SW 1271 (cell line): ENCODE measurements around the gene KCNMA1.
A peak's percentile ranks its signal among the peaks of the same experiment; 100 is the strongest.

Experiments used
- DNase-seq, 2 experiments: peaks; one replicate each; lab custom pipeline; 2025; lab: John Stamatoyannopoulos, UW

Gene KCNMA1

GRCh38 chr10:77333610-77334340, 303.8 kb downstream of the KCNMA1 start:
- no peak for DNase-seq

GRCh38 chr10:77332256-77332655, 305.4 kb downstream of the KCNMA1 start:
- no peak for DNase-seq

GRCh38 chr10:77328272-77328816, 309.3 kb downstream of the KCNMA1 start:
- no peak for DNase-seq

GRCh38 chr10:77325233-77325537, 312.4 kb downstream of the KCNMA1 start:
- no peak for DNase-seq

GRCh38 chr10:77321838-77322237, 315.8 kb downstream of the KCNMA1 start:
- no peak for DNase-seq

GRCh38 chr10:77320971-77321471, 316.6 kb downstream of the KCNMA1 start:
- no peak for DNase-seq

- no peak for DNase-seq
Observed at GRCh38 chr10:77319557-77319956, 318.1 kb downstream of the KCNMA1 start.

GRCh38 chr10:77318739-77319138, 318.9 kb downstream of the KCNMA1 start:
- DNase-seq: no peak

DNA sequence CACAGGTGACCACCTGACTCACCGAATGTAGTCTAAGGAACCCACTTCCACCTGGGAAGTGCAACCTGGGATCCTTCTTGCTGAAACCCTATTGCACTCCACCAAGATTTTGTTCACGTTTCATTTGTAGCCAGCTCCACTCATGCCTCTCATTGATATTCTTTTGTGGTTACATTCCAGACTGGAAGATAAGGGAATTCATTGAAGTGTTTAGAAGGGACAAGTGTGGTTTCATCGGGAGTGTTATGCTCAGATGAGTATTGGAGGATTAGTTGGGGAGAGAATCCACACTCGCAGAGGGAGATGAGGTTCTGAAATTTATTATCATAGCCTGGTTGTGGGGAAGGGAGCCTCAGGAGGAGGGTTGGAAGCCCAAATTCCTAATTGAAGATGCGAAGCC, 320.4 kb downstream of the KCNMA1 start:
- DNase-seq: no peak

DNA sequence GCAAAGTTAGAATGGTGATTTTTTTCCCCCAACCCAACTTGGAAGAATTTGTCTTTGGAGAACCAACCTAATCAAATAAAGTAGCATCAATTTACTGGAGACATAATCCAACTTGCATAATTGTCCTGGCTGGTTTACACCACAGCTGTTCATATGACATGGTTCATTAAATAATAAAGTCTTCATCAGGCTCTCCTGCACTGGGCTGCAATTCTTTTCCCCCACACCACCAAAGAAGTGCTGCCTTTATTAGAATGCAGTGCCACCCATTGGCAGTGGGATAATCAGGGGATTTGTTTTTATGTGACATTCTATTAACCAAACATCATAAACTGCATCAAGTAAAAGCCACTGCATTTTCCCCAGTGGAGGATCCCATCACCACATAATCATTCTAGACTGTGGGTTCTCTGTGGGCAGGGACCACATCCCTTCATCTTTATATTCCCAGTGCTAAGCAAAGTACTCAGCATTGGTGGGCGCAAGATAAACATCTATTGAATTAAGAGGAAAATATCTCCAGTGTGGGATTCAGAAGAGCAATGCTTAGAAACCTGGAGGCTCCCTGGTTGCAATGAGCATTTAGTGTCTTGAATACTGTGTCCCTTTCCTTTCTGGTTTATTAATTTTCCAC, 322.0 kb downstream of the KCNMA1 start:
- no peak for DNase-seq

DNA sequence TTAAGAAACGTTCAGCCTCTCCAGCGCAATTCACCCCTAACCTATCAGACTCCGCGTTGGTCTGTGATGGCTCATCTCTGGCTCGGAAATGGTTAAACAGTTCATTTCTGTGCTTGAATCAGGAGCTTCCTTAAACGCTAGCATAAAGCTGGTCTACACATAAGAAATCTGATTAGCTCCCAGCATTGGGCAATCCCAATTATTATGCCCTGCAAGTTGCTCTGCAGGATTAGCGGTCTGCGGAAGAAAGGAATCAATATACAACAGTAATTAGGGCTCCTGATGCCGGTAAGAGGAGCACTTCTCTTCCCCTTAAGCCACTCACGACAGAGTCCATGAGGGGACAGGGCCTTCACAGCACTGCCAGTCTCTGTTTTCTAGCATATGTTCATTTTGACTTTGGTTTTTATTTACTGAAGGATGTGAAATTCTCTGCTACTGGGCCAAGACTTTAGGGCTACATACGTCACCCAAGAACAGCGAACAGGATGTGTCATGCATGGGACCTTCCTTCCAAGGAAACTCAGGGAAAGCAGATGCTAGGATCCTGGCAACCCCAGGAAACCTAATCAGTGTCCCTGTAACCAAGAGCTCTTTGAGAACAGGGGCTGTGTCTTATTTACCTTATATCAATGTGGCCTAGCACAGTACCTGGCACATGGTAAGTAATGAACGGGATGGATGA, 324.4 kb downstream of the KCNMA1 start:
- no peak for DNase-seq

DNA sequence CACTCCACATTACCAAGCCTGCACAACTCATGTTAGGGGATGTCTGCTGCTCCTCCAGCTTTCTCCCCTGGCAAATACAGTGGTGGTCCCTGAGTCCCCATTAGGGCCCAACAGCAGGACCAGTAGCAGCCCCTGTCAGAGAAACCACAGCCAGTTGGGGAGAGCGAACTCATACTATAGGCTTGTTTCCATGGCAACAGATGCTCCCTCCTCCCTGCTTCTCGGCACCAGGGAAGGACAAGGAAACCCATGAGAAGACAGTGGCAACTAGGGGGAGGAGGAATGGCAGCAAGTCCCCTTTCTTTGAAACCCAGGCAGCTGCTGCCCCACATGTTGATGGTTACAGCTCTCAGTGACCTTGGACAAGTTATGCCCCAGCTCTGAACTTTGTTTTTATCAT, 326.4 kb downstream of the KCNMA1 start:
- no peak for DNase-seq

- DNase-seq: no peak
Observed at GRCh38 chr10:77310288-77310840, 327.2 kb downstream of the KCNMA1 start.

- no peak for DNase-seq
Observed at GRCh38 chr10:77309509-77309908, 328.1 kb downstream of the KCNMA1 start.

- DNase-seq: no peak
Observed at GRCh38 chr10:77309092-77309491, 328.5 kb downstream of the KCNMA1 start.

- DNase-seq: no peak
Observed at GRCh38 chr10:77308084-77308732, 329.4 kb downstream of the KCNMA1 start.

DNA sequence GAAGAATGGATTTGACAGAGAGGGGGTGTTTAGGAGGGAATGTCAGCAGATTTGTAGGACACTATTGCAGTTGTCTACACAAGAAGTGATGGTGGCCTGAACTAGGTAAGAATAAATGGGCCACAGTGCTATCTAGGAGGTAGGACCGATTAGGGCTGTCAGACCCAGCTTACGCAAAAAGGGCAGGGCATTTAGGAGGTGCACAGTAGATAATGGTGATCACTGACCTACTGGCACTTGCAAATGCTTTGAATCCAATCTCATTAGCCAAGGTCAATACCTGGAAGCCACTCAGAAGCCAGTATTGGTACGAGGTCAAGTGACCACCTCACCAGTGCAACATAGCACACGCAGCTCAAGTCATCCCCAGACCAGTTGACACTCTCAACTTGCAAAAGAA, 330.9 kb downstream of the KCNMA1 start:
- no peak for DNase-seq

GRCh38 chr10:77305650-77306632, 331.7 kb downstream of the KCNMA1 start:
- DNase-seq: no peak

- no peak for DNase-seq
Observed at GRCh38 chr10:77304192-77304591, 333.4 kb downstream of the KCNMA1 start.

- DNase-seq: peak in 1 of 2 experiments; percentile 8
Observed at GRCh38 chr10:77301305-77301730, 336.3 kb downstream of the KCNMA1 start.
